CD4-positive, alpha-beta T cell treated with Interleukin-21 for 1 hour (primary cell): ENCODE measurements around the gene RNF144B.

Source experiments
- DNase-seq: peaks from one replicate; pipeline ENCODE4 v3.0.0-alpha.2; 2020

RNF144B gene

DNA sequence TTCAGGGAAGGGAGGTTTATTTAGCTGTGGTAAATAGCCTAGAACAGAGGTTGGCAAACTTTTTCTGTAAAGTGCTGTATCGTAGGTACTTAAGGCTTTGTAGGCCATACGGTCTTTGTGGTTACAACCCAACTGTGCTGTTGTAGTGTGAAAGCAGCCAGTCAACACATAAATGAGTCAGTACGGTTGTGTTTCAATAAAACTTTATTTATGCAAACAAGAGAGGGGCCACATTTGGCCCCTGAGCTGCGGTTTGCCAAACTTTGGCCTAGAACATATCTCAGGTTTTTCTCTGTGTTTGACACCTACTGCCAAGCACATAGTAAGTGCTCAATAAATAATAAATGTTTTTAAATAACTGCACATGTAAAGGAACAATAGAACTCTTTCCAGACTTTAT is 102.2 kb downstream of the RNF144B start:
- DNase-seq: no peak

- no peak for DNase-seq
These were observed 104.3 kb downstream of the RNF144B start for GRCh38 chr6:18491308-18492045.

DNA sequence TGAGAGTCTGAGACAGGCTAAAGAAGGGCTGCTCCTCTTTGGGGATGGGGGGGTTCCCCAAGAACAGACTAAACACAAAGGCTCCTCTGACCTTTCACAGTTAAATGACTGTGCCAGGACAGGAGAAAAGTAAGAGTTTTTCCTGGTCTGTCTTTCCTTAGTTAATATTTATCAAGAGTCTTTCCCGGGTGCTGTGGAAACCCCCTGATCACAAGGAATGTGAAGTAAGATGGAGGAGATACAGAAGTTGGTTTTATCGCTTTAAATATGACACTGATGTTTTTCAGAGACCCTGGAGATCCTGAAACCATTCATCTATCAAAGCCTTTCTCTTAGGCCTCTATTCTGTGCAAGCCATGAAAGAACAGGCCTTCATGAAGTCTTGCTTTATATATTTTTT is 105.8 kb downstream of the RNF144B start:
- no peak for DNase-seq

- no peak for DNase-seq
These were observed 106.3 kb downstream of the RNF144B start for GRCh38 chr6:18493382-18493891.

DNA sequence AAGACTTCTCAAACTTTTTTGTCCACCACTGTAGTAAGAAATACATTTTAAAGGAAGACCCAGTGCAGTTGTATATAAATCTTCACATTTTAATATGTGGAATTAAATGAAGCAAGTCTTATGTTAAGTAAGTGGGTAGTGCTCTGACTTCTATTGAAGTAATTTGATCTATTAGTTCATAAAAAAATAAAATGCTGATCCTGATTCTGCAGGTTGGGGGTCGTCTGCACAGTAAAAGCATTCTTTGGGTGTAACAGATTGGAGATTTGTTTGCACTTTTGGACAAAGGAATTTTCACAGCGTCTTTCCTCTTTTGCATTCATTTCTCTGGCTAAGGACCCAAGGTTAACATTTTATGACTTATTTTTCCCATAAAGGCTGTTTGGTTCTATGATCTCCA is 106.8 kb downstream of the RNF144B start:
- no peak for DNase-seq

GRCh38 chr6:18495236-18495635 is 108.1 kb downstream of the RNF144B start:
- DNase-seq: no peak

DNA sequence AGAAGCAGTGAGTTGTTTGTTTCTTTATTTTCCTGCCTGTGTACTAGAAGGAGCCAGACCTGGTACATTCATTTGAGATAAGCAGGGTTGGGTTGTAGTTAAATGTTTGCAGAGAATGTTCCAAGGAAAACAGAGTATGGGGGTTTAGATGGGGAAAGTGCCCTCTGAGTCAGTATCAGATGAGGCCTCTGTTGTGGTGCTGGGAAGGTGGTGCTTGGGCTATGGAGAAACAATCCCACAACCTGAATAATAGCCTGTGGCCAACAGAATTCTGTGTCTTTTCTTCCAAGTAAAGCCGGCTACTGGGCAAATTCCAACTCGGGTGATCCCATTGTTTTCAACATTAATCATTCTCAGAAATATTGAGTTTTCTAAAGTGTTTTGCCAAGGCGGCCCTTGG is 109.3 kb downstream of the RNF144B start:
- DNase-seq: no peak

- no peak for DNase-seq
These were observed 109.9 kb downstream of the RNF144B start for GRCh38 chr6:18497006-18497405.

- DNase-seq: no peak
These were observed 111.3 kb downstream of the RNF144B start for GRCh38 chr6:18498408-18498807.

DNA sequence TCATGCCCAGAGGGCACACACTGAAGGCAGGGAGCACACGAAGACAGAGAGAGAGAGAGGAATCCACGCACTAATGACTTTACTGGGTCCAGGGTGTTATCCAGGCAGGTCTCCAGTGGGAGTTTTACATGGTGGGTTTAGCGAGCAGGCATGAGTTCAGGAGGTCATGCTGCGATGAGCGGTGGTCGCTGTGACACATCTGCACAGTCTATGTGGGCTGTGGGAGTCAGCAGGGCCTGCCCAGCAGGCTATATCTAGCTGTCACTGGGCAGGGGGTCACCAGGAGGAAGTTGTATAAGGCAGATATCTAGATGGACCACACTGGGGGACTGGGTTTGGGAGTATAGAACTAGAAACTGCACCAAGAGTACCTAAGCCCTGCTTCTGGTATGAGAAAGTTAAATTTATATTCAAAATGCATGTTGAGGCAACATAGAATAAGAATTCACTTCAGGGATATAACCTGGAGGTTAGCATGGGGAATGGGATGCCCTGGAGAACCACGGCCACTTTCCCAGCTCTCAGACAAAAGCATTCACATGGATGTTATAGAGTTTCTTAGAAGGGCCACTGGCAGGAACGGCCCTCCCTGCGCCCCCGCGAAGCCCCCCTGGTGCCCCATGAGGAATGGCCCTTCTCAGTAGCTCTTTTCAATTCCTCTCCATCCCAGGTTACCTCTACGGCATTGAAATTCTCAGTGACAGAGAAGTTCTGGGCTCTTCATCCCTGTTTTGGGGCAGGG is 113.9 kb downstream of the RNF144B start:
- no peak for DNase-seq

- DNase-seq: peak; percentile 26
These were observed 114.5 kb downstream of the RNF144B start for GRCh38 chr6:18501663-18502013.

GRCh38 chr6:18503206-18503592 is 116.0 kb downstream of the RNF144B start:
- no peak for DNase-seq

GRCh38 chr6:18503593-18504231 is 116.6 kb downstream of the RNF144B start:
- DNase-seq: peak; percentile 51

- DNase-seq: no peak
These were observed 117.1 kb downstream of the RNF144B start for GRCh38 chr6:18504232-18504596.

DNA sequence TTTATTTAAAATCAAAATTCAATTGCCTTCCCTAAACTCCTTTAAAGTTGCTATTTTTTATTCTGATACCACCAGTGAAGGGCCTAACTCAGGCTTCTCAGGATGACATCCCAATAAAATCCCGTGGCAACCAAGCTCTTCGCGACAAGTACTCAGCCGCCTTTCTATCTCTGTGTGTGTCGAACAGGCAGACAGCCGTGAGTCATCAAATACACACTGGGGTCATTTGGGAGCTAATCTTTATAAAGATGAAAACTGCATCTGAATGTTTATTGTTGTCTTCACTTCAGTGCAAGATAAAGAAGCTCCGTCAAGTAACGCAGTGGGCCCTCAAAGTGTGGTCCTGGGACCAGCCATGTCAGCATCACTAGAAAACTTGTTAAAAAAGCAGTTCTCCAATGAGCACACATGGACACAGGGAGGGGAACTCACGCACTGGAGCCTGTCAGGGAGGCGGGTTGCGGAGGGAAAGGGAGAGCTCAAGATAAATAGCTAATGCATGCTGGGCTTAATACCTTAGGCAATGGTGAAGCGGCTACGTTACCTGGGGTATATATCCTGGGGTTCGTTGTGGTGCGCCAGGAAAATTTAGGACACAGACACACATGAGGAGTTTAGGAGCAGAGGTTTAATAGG is 119.3 kb downstream of the RNF144B start:
- DNase-seq: no peak

GRCh38 chr6:18507018-18507415 is 119.9 kb downstream of the RNF144B start:
- DNase-seq: no peak

GRCh38 chr6:18507561-18507960 is 120.4 kb downstream of the RNF144B start:
- no peak for DNase-seq

GRCh38 chr6:18509871-18510643 is 122.9 kb downstream of the RNF144B start:
- no peak for DNase-seq

GRCh38 chr6:18510644-18511033 is 123.5 kb downstream of the RNF144B start:
- no peak for DNase-seq

GRCh38 chr6:18511211-18511610 is 124.1 kb downstream of the RNF144B start:
- no peak for DNase-seq

DNA sequence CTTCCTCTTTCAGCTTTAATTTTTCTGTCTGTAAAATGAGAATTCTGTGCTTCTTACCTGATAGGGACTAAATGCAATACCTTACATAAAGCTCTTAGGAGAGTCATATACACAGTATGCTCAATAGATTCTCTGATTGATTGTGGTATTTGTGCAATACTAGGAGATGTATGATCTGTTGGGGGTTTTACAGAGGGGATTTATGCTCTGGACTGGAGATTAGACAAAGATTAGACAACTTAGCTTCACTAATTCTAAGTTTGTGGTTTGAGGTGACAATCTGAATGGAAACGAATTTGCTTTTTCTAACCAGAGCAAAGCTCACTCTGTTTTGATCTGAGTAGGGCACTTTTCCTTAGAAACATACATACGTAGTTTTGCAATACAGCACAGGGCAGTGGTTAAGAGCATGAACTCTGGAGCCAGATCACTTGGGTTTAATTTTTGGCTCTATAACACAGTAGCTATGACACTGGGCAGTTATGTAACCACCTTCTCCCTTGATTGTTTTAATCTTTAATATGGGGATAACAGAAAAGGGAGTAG is 126.2 kb downstream of the RNF144B start:
- DNase-seq: no peak

GRCh38 chr6:18514180-18514579 is 127.0 kb downstream of the RNF144B start:
- no peak for DNase-seq
